GM19463 (cell line): ENCODE measurements around the gene FUCA1.
"Not testable (repeated sequence)": the region's sequence is repeated elsewhere in the genome, so short reads cannot be mapped to it uniquely, and the experiment has no call there.

Source experiments
- ATAC-seq: cut with Tn5 transposase; IDR thresholded peaks from one replicate; pipeline ENCODE4 v1.9.1; 2021; ENCODE audit warnings: mild to moderate bottlenecking, moderate library complexity; ENCODE audit not compliant: unreplicated experiment

The FUCA1 gene

GRCh38 chr1:23867895-23868556, at the start of gene FUCA1:
Gene FUCA1, minus strand, starts transcription at chr1:23868290. Its CDS starts 4 bp downstream, at chr1:23868286.
- peak; percentile 92 for ATAC-seq

- ATAC-seq, result peak; percentile 65
Measured at GRCh38 chr1:23916209-23917131, 48.4 kb upstream of the FUCA1 start.

GRCh38 chr1:23915466-23915865, 47.4 kb upstream of the FUCA1 start:
- no peak for ATAC-seq

GRCh38 chr1:23914921-23915320, 46.8 kb upstream of the FUCA1 start:
- ATAC-seq, result no peak

- ATAC-seq, result no peak
Measured at GRCh38 chr1:23913212-23913880, 45.3 kb upstream of the FUCA1 start, which contains the start of gene CNR2. Gene CNR2, minus strand, starts transcription at chr1:23913362. Its CDS starts 37,745 bp downstream, at chr1:23875617.

- no peak for ATAC-seq
Measured at GRCh38 chr1:23911921-23912320, 43.8 kb upstream of the FUCA1 start.

GRCh38 chr1:23910553-23911246, 42.6 kb upstream of the FUCA1 start:
- no peak for ATAC-seq

GRCh38 chr1:23910144-23910543, 42.1 kb upstream of the FUCA1 start:
- ATAC-seq, result no peak

GRCh38 chr1:23909412-23909811, 41.3 kb upstream of the FUCA1 start:
- no peak for ATAC-seq

GRCh38 chr1:23908453-23909341, 40.6 kb upstream of the FUCA1 start:
- no peak for ATAC-seq

- no peak for ATAC-seq
Measured at GRCh38 chr1:23906731-23907130, 38.6 kb upstream of the FUCA1 start.

GRCh38 chr1:23905461-23906025, 37.5 kb upstream of the FUCA1 start:
- no peak for ATAC-seq

GRCh38 chr1:23904748-23905357, 36.8 kb upstream of the FUCA1 start:
- ATAC-seq, result peak; percentile 68

GRCh38 chr1:23903754-23904153, 35.7 kb upstream of the FUCA1 start:
- no peak for ATAC-seq

GRCh38 chr1:23902321-23903278, 34.5 kb upstream of the FUCA1 start:
- no peak for ATAC-seq

- not testable (repeated sequence) for ATAC-seq
Measured at GRCh38 chr1:23900017-23900416, 31.9 kb upstream of the FUCA1 start.

- no peak for ATAC-seq
Measured at GRCh38 chr1:23899070-23899469, 31.0 kb upstream of the FUCA1 start.

- no peak for ATAC-seq
Measured at GRCh38 chr1:23897083-23897482, 29.0 kb upstream of the FUCA1 start.
